Trophoblast cell (in vitro differentiated cells and primary cell): ENCODE data around the gene PKD2.
A peak's percentile ranks its signal among the peaks of the same experiment; 100 is the strongest.

Experiments used
- DNase-seq, 2 donors: peaks; one replicate each; pipeline ENCODE4 v3.0.0-alpha.2; 2016
- H2AFZ ChIP-seq: 2 replicates; pipeline ENCODE4 v1.6.1; 2013; ENCODE audit warnings: low read length, moderate library complexity, mild to moderate bottlenecking; ENCODE audit not compliant: insufficient read depth, poor library complexity
- H2AK5ac ChIP-seq: 2 replicates; pipeline ENCODE4 v1.6.1; 2013; ENCODE audit warnings: mild to moderate bottlenecking, low read length
- H2BK120ac ChIP-seq: 2 replicates; pipeline ENCODE4 v1.6.1; 2013; ENCODE audit warnings: low read length, mild to moderate bottlenecking, moderate library complexity; ENCODE audit not compliant: insufficient read depth, poor library complexity
- H2BK12ac ChIP-seq: 2 replicates; pipeline ENCODE4 v1.6.1; 2013; ENCODE audit warnings: mild to moderate bottlenecking, low read length, moderate library complexity
- H2BK5ac ChIP-seq: 2 replicates; pipeline ENCODE4 v1.6.1; 2013; ENCODE audit warnings: low read length, low read depth, moderate library complexity, mild to moderate bottlenecking; ENCODE audit not compliant: poor library complexity
- H3K14ac ChIP-seq: 2 replicates; pipeline ENCODE4 v1.6.1; 2013; ENCODE audit warnings: mild to moderate bottlenecking, low read length
- H3K18ac ChIP-seq: 2 replicates; pipeline ENCODE4 v1.6.1; 2013; ENCODE audit warnings: mild to moderate bottlenecking, low read length
- H3K23ac ChIP-seq: 2 replicates; pipeline ENCODE4 v1.6.1; 2013; ENCODE audit warnings: low read length
- H3K27ac ChIP-seq: 2 replicates; pipeline ENCODE4 v1.5.1; 2013; ENCODE audit warnings: low read depth, mild to moderate bottlenecking, inconsistent platforms, low read length, moderate library complexity
- H3K27me3 ChIP-seq: 2 replicates; pipeline ENCODE4 v1.6.1; 2013; ENCODE audit warnings: inconsistent platforms, mild to moderate bottlenecking, low read length, moderate library complexity; ENCODE audit not compliant: insufficient read depth
- H3K36me3 ChIP-seq, 2 experiments: 1 replicate in 1 of 2; 2 replicates in 1 of 2; pipeline ENCODE4 v1.6.1; 2013; ENCODE audit warnings: low read length in 2 of 2, mild to moderate bottlenecking in 2 of 2, moderate library complexity in 1 of 2; ENCODE audit not compliant: insufficient read depth in 2 of 2, control insufficient read depth in 1 of 2
- H3K4ac ChIP-seq: 2 replicates; pipeline ENCODE4 v1.6.1; 2013; ENCODE audit warnings: low read depth, mild to moderate bottlenecking, low read length, moderate library complexity
- H3K4me1 ChIP-seq, 2 experiments: 1 replicate in 1 of 2; 2 replicates in 1 of 2; pipeline ENCODE4 v1.6.1; 2013; ENCODE audit warnings: low read length in 2 of 2, mild to moderate bottlenecking in 2 of 2, moderate library complexity in 1 of 2; ENCODE audit not compliant: insufficient read depth in 2 of 2, control insufficient read depth in 1 of 2
- H3K4me2 ChIP-seq: 2 replicates; pipeline ENCODE4 v1.6.1; 2013; ENCODE audit warnings: inconsistent platforms, mild to moderate bottlenecking, low read length, moderate library complexity
- H3K4me3 ChIP-seq: 2 replicates; pipeline ENCODE4 v1.5.1; 2013; ENCODE audit warnings: mild to moderate bottlenecking, low read depth, low read length, inconsistent platforms
- H3K79me1 ChIP-seq: one replicate; pipeline ENCODE4 v1.6.1; 2013; ENCODE audit warnings: low read length
- H3K79me2 ChIP-seq: 2 replicates; pipeline ENCODE4 v1.6.1; 2013; ENCODE audit warnings: low read length, mild to moderate bottlenecking; ENCODE audit not compliant: control insufficient read depth, insufficient read depth, poor library complexity
- H3K9ac ChIP-seq: 2 replicates; pipeline ENCODE4 v1.6.1; 2013; ENCODE audit warnings: mild to moderate bottlenecking, low read length
- H3K9me3 ChIP-seq: 2 replicates; pipeline ENCODE4 v1.6.1; 2013; ENCODE audit warnings: low read depth, mild to moderate bottlenecking, control low read depth, inconsistent platforms, low read length; ENCODE audit not compliant: insufficient read depth
- H4K12ac ChIP-seq: 2 replicates; pipeline ENCODE4 v1.6.1; 2013; ENCODE audit warnings: low read depth, mild to moderate bottlenecking, low read length, moderate library complexity
- H4K8ac ChIP-seq: 2 replicates; pipeline ENCODE4 v1.6.1; 2013; ENCODE audit warnings: low read depth, mild to moderate bottlenecking, low read length, moderate library complexity
- H4K91ac ChIP-seq: one replicate; pipeline ENCODE4 v1.6.1; 2013; ENCODE audit warnings: low read depth, mild to moderate bottlenecking, low read length, moderate library complexity
- WGBS: extraction: QIAGEN DNeasy Blood & Tissue Kit; methylation state at CpG from one replicate; pipeline ENCODE4 v1.1.7; 2013; ENCODE audit warnings: missing lambda C conversion rate; ENCODE audit not compliant: insufficient read length, insufficient coverage; ENCODE audit errors: extremely low coverage; 5-methylcytosine and 5-hydroxymethylcytosine counted together

PKD2 gene

GRCh38 chr4:88005946-88006345, 1.5 kb upstream of the PKD2 start:
- Histone ChIP-seq H3K14ac (no peak overlapping the region), H4K91ac (no peak overlapping the region), H3K27me3 (no peaks in the 10 kb centered on the region), H3K4me1 (peaks cover 2 to 3% of the 10 kb centered on the region in 2 experiments), H3K23ac (no peak overlapping the region), H3K79me1 (peaks cover 7% of the 10 kb centered on the region), H3K18ac (no peak overlapping the region), H2AK5ac (no peak overlapping the region), H3K79me2 (peaks cover 6% of the 10 kb centered on the region), H3K9ac (no peak overlapping the region), H2BK120ac (no peak overlapping the region), H3K4me2 (no peak overlapping the region), H2AFZ (no peak overlapping the region), H2BK12ac (no peak overlapping the region), H4K8ac (no peak overlapping the region), H3K4me3 (no peak overlapping the region), H3K4ac (no peak overlapping the region), H4K12ac (no peak overlapping the region), H3K27ac (no peak overlapping the region), H3K36me3 (no peaks in the 10 kb centered on the region), H2BK5ac (no peak overlapping the region), H3K9me3 (no peaks in the 10 kb centered on the region)
- WGBS: no CpG with 5 or more reads among the region's 10 CpGs
- no peak for DNase-seq

- H3K23ac ChIP-seq: no peak overlapping the region
- H3K9me3 ChIP-seq: no peaks in the 10 kb centered on the region
- no peak overlapping the region for H3K9ac ChIP-seq
- H3K18ac ChIP-seq: no peak overlapping the region
- peak overlapping the region; percentile 37 for H2BK12ac ChIP-seq
- H3K14ac ChIP-seq: peak overlapping the region; percentile 11
- no peak overlapping the region for H2BK5ac ChIP-seq
- no peak overlapping the region for H4K12ac ChIP-seq
- peak overlapping the region; percentile 76 for H4K8ac ChIP-seq
- no peak overlapping the region for H2AK5ac ChIP-seq
- no CpG with 5 or more reads among the region's 10 CpGs for WGBS
- peak overlapping the region; percentile 1 for H4K91ac ChIP-seq
- peaks cover 7% of the 10 kb centered on the region for H3K79me1 ChIP-seq
- H3K4me3 ChIP-seq: peak overlapping the region; percentile 83
- DNase-seq: no peak
- H3K27me3 ChIP-seq: no peaks in the 10 kb centered on the region
- peaks cover 6% of the 10 kb centered on the region for H3K79me2 ChIP-seq
- H3K4me1 ChIP-seq: peaks cover 2 to 3% of the 10 kb centered on the region in 2 experiments
- peak overlapping the region; percentile 58 for H3K4me2 ChIP-seq
- H2AFZ ChIP-seq: peak overlapping the region; percentile 61
- no peaks in the 10 kb centered on the region for H3K36me3 ChIP-seq
- H3K4ac ChIP-seq: no peak overlapping the region
- H2BK120ac ChIP-seq: peak overlapping the region; percentile 39
- H3K27ac ChIP-seq: peak overlapping the region; percentile 8
Measured at GRCh38 chr4:88006956-88007303, 505 bp upstream of the PKD2 start.

GRCh38 chr4:88008122-88008742, 797 bp downstream of the PKD2 start:
- Histone ChIP-seq H3K4me2 (peak overlapping the region; percentile 58), H2AFZ (peak overlapping the region; percentile 51), H3K36me3 (no peaks in the 10 kb centered on the region), H3K9ac (peak overlapping the region; percentile 73), H2BK5ac (peak overlapping the region; percentile 10), H3K4me1 (peaks cover 2 to 3% of the 10 kb centered on the region in 2 experiments), H3K27me3 (no peaks in the 10 kb centered on the region), H4K8ac (peak overlapping the region; percentile 44), H3K4me3 (peak overlapping the region; percentile 83), H2BK12ac (peak overlapping the region; percentile 63), H3K79me1 (peaks cover 7% of the 10 kb centered on the region), H3K18ac (peak overlapping the region; percentile 80), H3K14ac (peak overlapping the region; percentile 84), H2AK5ac (no peak overlapping the region), H3K79me2 (peaks cover 6% of the 10 kb centered on the region), H3K27ac (peak overlapping the region; percentile 59), H4K12ac (peak overlapping the region; percentile 71), H2BK120ac (peak overlapping the region; percentile 13), H3K23ac (no peak overlapping the region), H3K9me3 (no peaks in the 10 kb centered on the region), H4K91ac (peak overlapping the region; percentile 64), H3K4ac (peak overlapping the region; percentile 56)
- WGBS: no CpG with 5 or more reads among the region's 51 CpGs
- DNase-seq: peak; percentile 43 to 55

- Histone ChIP-seq H3K27me3 (no peaks in the 10 kb centered on the region), H3K9ac (peak overlapping the region; percentile 73), H4K12ac (no peak overlapping the region), H3K9me3 (no peaks in the 10 kb centered on the region), H4K8ac (no peak overlapping the region), H2BK120ac (no peak overlapping the region), H3K79me1 (peaks cover 7% of the 10 kb centered on the region), H3K14ac (no peak overlapping the region), H3K18ac (no peak overlapping the region), H3K36me3 (no peaks in the 10 kb centered on the region), H2BK5ac (no peak overlapping the region), H3K4me1 (peaks cover 2 to 4% of the 10 kb centered on the region in 2 experiments), H3K4me3 (no peak overlapping the region), H2BK12ac (peak overlapping the region; percentile 63), H3K4ac (no peak overlapping the region), H4K91ac (no peak overlapping the region), H3K79me2 (peaks cover 6% of the 10 kb centered on the region), H2AFZ (no peak overlapping the region), H3K23ac (no peak overlapping the region), H3K4me2 (peak overlapping the region; percentile 58), H3K27ac (no peak overlapping the region), H2AK5ac (no peak overlapping the region)
- WGBS: no CpG with 5 or more reads among the region's 5 CpGs
- peak; percentile 33 to 70 for DNase-seq
Measured at GRCh38 chr4:88008743-88009171, 1.3 kb downstream of the PKD2 start.
